IPS-15b (cell line): ENCODE measurements around the gene SIM1.

ENCODE experiments used
- H3K27me3 ChIP-seq: one replicate; pipeline ENCODE4 v1.6.1; 2013; ENCODE audit warnings: low read length; ENCODE audit not compliant: control insufficient read depth, insufficient read depth
- H3K36me3 ChIP-seq: one replicate; pipeline ENCODE4 v1.6.1; 2013; ENCODE audit warnings: low read length; ENCODE audit not compliant: control insufficient read depth, insufficient read depth
- H3K4me1 ChIP-seq: one replicate; pipeline ENCODE4 v1.6.1; 2013; ENCODE audit warnings: mild to moderate bottlenecking, low read length; ENCODE audit not compliant: control insufficient read depth, insufficient read depth
- H3K4me3 ChIP-seq: one replicate; pipeline ENCODE4 v1.5.1; 2013; ENCODE audit warnings: low read depth, low read length
- H3K9ac ChIP-seq: one replicate; pipeline ENCODE4 v1.6.1; 2013; ENCODE audit warnings: low read depth, mild to moderate bottlenecking, low read length
- H3K9me3 ChIP-seq: one replicate; pipeline ENCODE4 v1.6.1; 2013; ENCODE audit warnings: mild to moderate bottlenecking, low read length; ENCODE audit not compliant: control insufficient read depth, insufficient read depth

SIM1 gene

DNA sequence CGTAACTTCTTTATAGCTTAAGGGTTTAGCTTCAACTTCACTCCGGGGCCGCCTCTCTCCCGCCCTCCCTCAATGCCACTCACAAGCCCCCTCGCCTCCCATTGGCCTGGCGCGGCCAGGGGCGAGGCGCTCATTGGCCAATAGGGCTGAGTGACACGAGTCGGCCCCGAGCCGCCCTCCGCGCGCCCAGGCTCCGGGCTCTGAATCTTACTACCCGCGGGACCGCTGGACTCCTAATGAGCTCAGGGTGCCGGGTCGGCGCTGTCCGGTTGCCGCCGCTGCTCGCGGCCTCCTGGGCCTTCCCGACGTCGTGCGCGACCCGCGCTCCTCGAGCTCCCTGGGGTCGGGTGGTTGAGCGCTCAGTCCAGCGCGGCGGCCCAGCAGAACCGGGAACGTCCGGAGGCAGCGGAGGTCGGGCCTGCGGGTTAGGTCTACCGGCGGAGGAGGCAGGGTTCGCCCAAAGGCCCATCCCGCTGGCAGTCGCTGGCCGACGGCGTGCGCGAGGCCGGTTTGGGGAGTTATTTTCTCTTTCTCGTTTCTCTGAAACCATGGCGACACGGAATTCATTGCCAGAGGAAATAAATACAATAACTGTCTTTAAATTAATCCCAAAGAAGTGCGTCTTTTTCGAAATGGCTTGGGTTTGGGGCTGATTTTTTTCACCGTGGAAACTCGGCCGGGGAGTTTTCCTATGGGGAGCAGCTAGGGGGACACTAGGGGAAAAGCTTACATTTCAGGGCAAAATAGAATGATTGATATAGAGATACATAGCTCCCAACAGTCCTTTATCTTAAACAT, at the start of gene SIM1:
Gene SIM1, minus strand, starts transcription at position 19 of the 798 bp plus-strand sequence. CDS start 1,453 bp downstream, outside the sequence.
- no peaks in the 10 kb centered on the region for H3K9me3 ChIP-seq
- H3K4me3 ChIP-seq = peak within 1 kb of the TSS; percentile 54
- no peaks in the 10 kb centered on the region for H3K36me3 ChIP-seq
- peaks cover 99% of the 10 kb centered on the region for H3K27me3 ChIP-seq
- H3K9ac ChIP-seq = no peak within 1 kb of the TSS
- peaks cover 4% of the 10 kb centered on the region for H3K4me1 ChIP-seq

- peaks cover 3% of the 10 kb centered on the region for H3K36me3 ChIP-seq
- no peaks in the 10 kb centered on the region for H3K9me3 ChIP-seq
- H3K4me3 ChIP-seq = no peak overlapping the region
- H3K27me3 ChIP-seq = no peaks in the 10 kb centered on the region
- no peaks in the 10 kb centered on the region for H3K4me1 ChIP-seq
- H3K9ac ChIP-seq = no peak overlapping the region
Observed at GRCh38 chr6:100512203-100512862, 47.6 kb upstream of the SIM1 start.

DNA sequence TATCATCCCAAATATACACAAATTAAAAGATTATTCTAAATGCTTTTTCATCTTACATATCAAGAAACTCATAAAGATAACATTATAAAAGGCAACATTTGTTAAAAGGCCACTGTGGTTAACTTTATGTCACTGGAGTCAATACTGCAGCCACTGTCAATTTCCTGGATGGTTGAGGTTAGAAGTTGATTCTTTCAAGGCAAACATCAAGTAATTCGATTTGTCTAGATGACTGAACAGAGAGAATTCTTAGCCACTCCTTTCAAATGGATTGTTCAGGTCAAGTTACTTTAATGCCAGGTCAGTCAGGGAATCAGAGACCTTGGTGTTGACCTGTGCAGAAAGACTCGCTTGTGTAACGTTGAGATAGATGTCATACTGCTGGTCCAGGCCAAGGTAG, 44.4 kb upstream of the SIM1 start:
- Histone ChIP-seq H3K9me3 (no peaks in the 10 kb centered on the region), H3K9ac (no peak overlapping the region), H3K4me1 (no peaks in the 10 kb centered on the region), H3K27me3 (no peaks in the 10 kb centered on the region), H3K4me3 (no peak overlapping the region), H3K36me3 (peaks cover 3% of the 10 kb centered on the region)

DNA sequence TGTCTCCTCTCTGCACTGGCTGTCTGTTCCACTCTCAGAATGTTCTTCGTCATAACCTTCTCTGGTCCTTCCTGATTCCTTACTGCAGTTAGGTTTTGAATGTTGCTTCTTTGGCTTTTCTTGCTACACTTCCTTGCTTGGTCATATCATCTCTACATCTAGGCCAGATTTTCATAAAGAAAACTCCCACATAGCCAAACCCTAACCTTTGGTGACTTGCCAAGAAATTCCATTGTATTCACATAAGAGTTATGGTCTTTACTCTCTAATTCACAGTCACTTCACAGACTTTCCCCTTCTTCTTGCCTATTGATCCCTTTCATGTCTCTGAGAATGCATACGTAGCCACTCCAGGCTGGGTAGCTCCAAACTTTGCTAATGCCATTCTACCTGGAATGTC, 41.9 kb upstream of the SIM1 start:
- no peak overlapping the region for H3K4me3 ChIP-seq
- no peaks in the 10 kb centered on the region for H3K4me1 ChIP-seq
- H3K9ac ChIP-seq = no peak overlapping the region
- H3K27me3 ChIP-seq = no peaks in the 10 kb centered on the region
- H3K36me3 ChIP-seq = peaks cover 3% of the 10 kb centered on the region
- no peaks in the 10 kb centered on the region for H3K9me3 ChIP-seq

- H3K27me3 ChIP-seq = no peaks in the 10 kb centered on the region
- H3K9ac ChIP-seq = no peak overlapping the region
- H3K36me3 ChIP-seq = peaks cover 3% of the 10 kb centered on the region
- H3K9me3 ChIP-seq = no peaks in the 10 kb centered on the region
- no peak overlapping the region for H3K4me3 ChIP-seq
- no peaks in the 10 kb centered on the region for H3K4me1 ChIP-seq
Observed at GRCh38 chr6:100504786-100505737, 40.3 kb upstream of the SIM1 start.

GRCh38 chr6:100503043-100503705, 38.5 kb upstream of the SIM1 start:
- Histone ChIP-seq H3K9ac (no peak overlapping the region), H3K9me3 (no peaks in the 10 kb centered on the region), H3K27me3 (no peaks in the 10 kb centered on the region), H3K4me3 (no peak overlapping the region), H3K4me1 (no peaks in the 10 kb centered on the region), H3K36me3 (no peaks in the 10 kb centered on the region)

DNA sequence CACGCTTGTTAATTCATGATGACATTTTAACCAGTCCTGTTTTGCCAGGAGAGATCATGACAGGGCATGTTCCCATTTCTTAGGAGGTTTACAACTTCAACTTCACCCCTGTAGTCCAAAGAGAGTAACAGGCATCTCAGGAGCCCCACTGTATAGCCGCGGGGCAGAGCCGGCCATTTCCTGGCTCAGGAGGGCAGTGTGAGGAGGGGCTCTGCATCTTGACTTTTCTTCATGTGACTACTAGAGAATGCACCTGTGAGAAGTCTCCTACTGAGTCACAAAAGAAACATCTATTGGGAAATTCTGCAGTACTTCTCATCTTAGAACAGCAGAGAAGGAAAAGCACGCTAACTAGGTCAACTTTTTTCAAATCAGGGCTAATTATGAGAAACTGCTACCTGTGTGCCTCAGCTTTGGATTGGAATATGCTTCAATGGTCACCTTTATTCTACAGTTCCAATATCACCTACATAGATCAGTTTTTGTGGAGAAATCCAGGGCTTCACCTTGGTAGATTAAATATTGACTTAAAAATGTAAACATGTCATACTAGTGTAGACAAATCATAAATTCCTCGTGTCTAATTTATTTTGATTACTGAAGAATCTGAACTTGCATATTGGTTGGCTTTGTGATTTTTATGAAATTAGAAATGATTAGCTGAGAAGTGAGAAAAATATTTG, 28.6 kb upstream of the SIM1 start:
- H3K27me3 ChIP-seq = no peaks in the 10 kb centered on the region
- H3K36me3 ChIP-seq = no peaks in the 10 kb centered on the region
- H3K9ac ChIP-seq = no peak overlapping the region
- H3K4me1 ChIP-seq = peaks cover 8% of the 10 kb centered on the region
- no peaks in the 10 kb centered on the region for H3K9me3 ChIP-seq
- H3K4me3 ChIP-seq = no peak overlapping the region

DNA sequence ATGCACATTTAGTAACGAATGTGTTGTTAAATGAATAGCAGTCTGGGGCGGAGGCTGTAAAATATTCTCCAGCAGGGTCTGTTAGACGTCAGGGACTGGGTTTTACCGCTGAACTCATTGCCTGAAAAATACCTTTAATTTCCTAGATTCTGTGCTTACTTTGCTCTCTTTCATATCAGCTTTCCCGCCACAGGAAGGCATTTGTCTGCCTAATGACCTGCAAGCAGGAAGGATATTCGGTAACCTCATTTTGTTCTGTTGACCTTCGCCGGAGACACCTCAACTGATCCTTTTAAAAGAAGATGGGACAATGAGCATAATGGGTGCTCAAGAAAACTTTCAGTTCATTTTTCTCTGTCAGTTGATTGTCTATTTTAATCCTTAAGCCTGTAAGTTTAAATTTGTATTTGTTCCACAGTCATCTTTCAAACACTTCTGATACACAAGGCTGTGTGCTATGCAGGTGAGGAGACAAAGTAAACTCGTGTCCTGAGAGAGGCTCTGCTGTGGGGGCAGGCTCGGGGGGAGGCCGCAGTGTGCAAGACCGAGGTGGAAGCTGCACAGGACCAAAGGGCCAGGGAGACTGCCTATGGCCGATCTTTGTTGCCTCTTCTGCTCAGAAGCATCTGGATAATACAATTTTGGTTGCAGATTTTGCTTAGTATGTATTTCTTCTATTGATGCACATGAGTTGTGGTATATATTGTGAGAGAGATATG, 27.4 kb upstream of the SIM1 start:
- Histone ChIP-seq H3K9me3 (no peaks in the 10 kb centered on the region), H3K27me3 (no peaks in the 10 kb centered on the region)

DNA sequence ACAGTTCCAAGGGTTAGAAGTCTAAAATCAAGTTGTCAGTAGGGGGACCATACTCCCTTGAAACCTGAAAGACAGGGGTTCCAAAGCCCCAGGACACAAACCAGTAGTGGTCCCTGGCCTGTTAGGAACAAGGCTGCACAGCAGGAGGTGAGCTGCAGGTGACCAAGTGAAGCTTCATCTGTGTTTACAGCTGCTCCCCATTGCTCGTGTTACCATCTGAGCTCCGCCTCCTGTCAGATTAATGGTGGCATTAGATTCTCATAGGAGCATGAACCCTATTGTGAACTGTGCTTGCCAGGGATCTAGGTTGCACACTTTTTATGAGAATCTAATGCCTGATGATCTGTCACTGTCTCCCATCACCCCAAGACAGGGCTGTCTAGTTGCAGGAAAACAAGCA, 25.3 kb upstream of the SIM1 start:
- no peaks in the 10 kb centered on the region for H3K36me3 ChIP-seq
- no peak overlapping the region for H3K4me3 ChIP-seq
- H3K9me3 ChIP-seq = no peaks in the 10 kb centered on the region

More for the DNA sequence above, 27.4 kb upstream of the SIM1 start:
- H3K9ac ChIP-seq = no peak overlapping the region
- H3K4me1 ChIP-seq = peaks cover 8% of the 10 kb centered on the region
- no peaks in the 10 kb centered on the region for H3K36me3 ChIP-seq
- H3K4me3 ChIP-seq = no peak overlapping the region

GRCh38 chr6:100488244-100488643, 23.5 kb upstream of the SIM1 start:
- H3K27me3 ChIP-seq = no peaks in the 10 kb centered on the region
- H3K4me1 ChIP-seq = peaks cover 8% of the 10 kb centered on the region
- H3K36me3 ChIP-seq = no peaks in the 10 kb centered on the region
- H3K9ac ChIP-seq = no peak overlapping the region
- no peak overlapping the region for H3K4me3 ChIP-seq
- no peaks in the 10 kb centered on the region for H3K9me3 ChIP-seq

More for the DNA sequence above, 25.3 kb upstream of the SIM1 start:
- H3K27me3 ChIP-seq = no peaks in the 10 kb centered on the region
- peaks cover 8% of the 10 kb centered on the region for H3K4me1 ChIP-seq
- no peak overlapping the region for H3K9ac ChIP-seq
